Adrenal gland (tissue), 19 donors: ENCODE measurements around the gene MAP3K12. TPM values are rescaled to one million over a fixed set of nuclear protein-coding genes. Genes with fewer than 3 reads are reported as not detected.
"Not testable (repeated sequence)": the region's sequence is repeated elsewhere in the genome, so short reads cannot be mapped to it uniquely, and the experiment has no call there.

ENCODE experiments used
- DNase-seq, 7 donors: peaks; one replicate each; pipeline ENCODE4 v3.0.0-alpha.2; 2019 to 2020
- H3K27ac ChIP-seq, 5 donors: fragments of 200-600 bp; sonication (generic) in 4 of 5; 1 replicate in 3 of 5; 2 replicates in 2 of 5; pipeline versions ENCODE4 v1.5.1 to v1.8.0; 2016 to 2020; ENCODE audit warnings: mild to moderate bottlenecking in 1 of 5
- H3K27me3 ChIP-seq: fragments of 200-600 bp; 2 replicates; pipeline ENCODE4 v1.8.0; 2021
- H3K36me3 ChIP-seq, 2 donors: fragments of 200-600 bp; replicated peaks in 1 of 2; 1 replicate in 1 of 2; 2 replicates in 1 of 2; pipeline versions ENCODE4 v1.5.1 to v1.8.0; 2018 to 2022
- H3K4me1 ChIP-seq, 2 donors: fragments of 200-600 bp; replicated peaks in 1 of 2; 1 replicate in 1 of 2; 2 replicates in 1 of 2; pipeline versions ENCODE4 v1.5.1 to v1.8.0; 2018 to 2021
- H3K4me3 ChIP-seq, 4 donors: fragments of 200-600 bp; sonication (generic) in 3 of 4; one replicate each; pipeline ENCODE4 v1.5.1; 2016 to 2018
- H3K9me3 ChIP-seq, 3 donors: fragments of 200-600 bp; sonication (generic) in 1 of 3; replicated peaks in 1 of 3; 1 replicate in 2 of 3; 2 replicates in 1 of 3; pipeline versions ENCODE4 v1.5.1 to v1.8.0; 2016 to 2021
- CTCF ChIP-seq, 6 experiments: fragments of 450-650 bp in 4 of 6; fragments of 200-600 bp in 2 of 6; sonication (generic) in 1 of 6; IDR thresholded peaks; 1 replicate in 5 of 6; 2 replicates in 1 of 6; pipeline versions ENCODE4 v1.5.1 to v1.8.0; 2016 to 2021; ENCODE audit warnings: antibody characterized with exemption in 6 of 6, mild to moderate bottlenecking in 2 of 6, moderate library complexity in 1 of 6
- POLR2A ChIP-seq, 2 donors: fragments of 450-650 bp; IDR thresholded peaks; one replicate each; pipeline ENCODE4 v1.6.1; 2017; ENCODE audit warnings: antibody characterized with exemption in 2 of 2, mild to moderate bottlenecking in 2 of 2, moderate library complexity in 1 of 2
- WGBS, 4 donors: extraction: QIAGEN DNeasy Blood & Tissue Kit in 2 of 4; methylation state at CpG; one replicate each; pipeline versions ENCODE4 v1.1.5 to v1.1.7; 2013 to 2017; 5-methylcytosine and 5-hydroxymethylcytosine counted together
- intact Hi-C, 2 donors: fragments of 100-400 bp; cut with DNase I; formaldehyde crosslinking; loops; one replicate each; pipeline versions ENCODE4 v1.14.1 to v1.15.0; 2022 to 2023
- long read RNA-seq, 10 donors: library from polyadenylated mRNA in 3 of 10; unstranded in 2 of 10; stranded (forward) in 1 of 10; transcript quantifications; one replicate each; pipeline ENCODE4 v2.0.0 and lab custom pipeline, GENCODE V29; 2021 to 2026
- polyA plus RNA-seq, 3 donors: library from polyadenylated mRNA; stranded (reverse); fragments of 200-250 nt in 2 of 3; fragments of 350-450 nt in 1 of 3; fragmentation: Illumina TruSeq in 1 of 3; extraction: RNeasy Lipid Tissue Mini Kit (QIAGEN cat#74804) in 1 of 3; gene quantifications; one replicate each; pipeline ENCODE4 v1.2.3, GENCODE V29; 2013 to 2014
- total RNA-seq, 9 donors: library from RNA; depleted of rRNA in 4 of 9; stranded (reverse); fragments of >200 nt in 4 of 9; fragments of 120-200 nt in 1 of 9; fragmentation: NEBNext Ultra II Directional in 1 of 9; extraction: Animal tissue kit (Norgen Biotek cat#: 25700) in 1 of 9; gene quantifications; one replicate each; pipeline versions ENCODE4 v1.1.0 to v1.2.4, GENCODE V29; 2013 to 2023
- donor health status: healthy with polysubstance abuse.
- donor health status: Bipolar disorder and iron deficiency.
- donor health status: DM: yes; HTN: yes; CAD: no.
- donor health status: DM: no; HTN: no; CAD: no.
- donor health status: DM: no; HTN: no; CAD: no.
- donor health status: DM: yes; HTN: yes; CAD: no.

Gene MAP3K12
- total RNA-seq (10 to 100 TPM in 7 of 9 donors, 1 to 10 TPM in 2; 7.5 to 25.4 (median 14.3) TPM), polyA plus RNA-seq (10 to 100 TPM in 2 of 3 donors, 1 to 10 TPM in 1; 6.9 to 85.1 (median 69.8) TPM)
- long read RNA-seq, donor 1, result 0 reads
- long read RNA-seq, donor 2, partial matches to known transcripts, result 0 of 1 reads
- long read RNA-seq, donor 2, other reads (novel, unspliced or antisense), result 0 of 1 reads
- long read RNA-seq, donor 3, partial matches to known transcripts, result 5 of 6 reads
- long read RNA-seq, donor 3, other reads (novel, unspliced or antisense), result 0 of 6 reads
- long read RNA-seq, donor 4, partial matches to known transcripts, result 0 of 10 reads
- long read RNA-seq, donor 4, other reads (novel, unspliced or antisense), result 10 of 10 reads
- long read RNA-seq, donor 5, full-length matches to known transcripts, result 4 of 31 reads
- long read RNA-seq, donor 5, partial matches to known transcripts, result 6 of 31 reads
- long read RNA-seq, donor 5, other reads (novel, unspliced or antisense), result 21 of 31 reads
- long read RNA-seq, donor 6, full-length matches to known transcripts, result 1 of 18 reads
- long read RNA-seq, donor 6, partial matches to known transcripts, result 1 of 18 reads
- long read RNA-seq, donor 6, other reads (novel, unspliced or antisense), result 16 of 18 reads
- long read RNA-seq, donor 7, result 0 reads
- long read RNA-seq, donor 8, result 0 reads
- long read RNA-seq, donor 9, partial matches to known transcripts, result 11 of 11 reads
- long read RNA-seq, donor 9, other reads (novel, unspliced or antisense), result 0 of 11 reads
- long read RNA-seq, donor 10, result 0 reads

GRCh38 chr12:53499266-53500141 lies at the start of gene MAP3K12:
Gene MAP3K12, minus strand, starts transcription at chr12:53499458. Its CDS starts 12,067 bp downstream, at chr12:53487391.
- 0 to 2% (median 1%) methylated on average over 16 to 51 of the region's 51 CpGs for WGBS, 4 donors
- H3K27me3 ChIP-seq, result no peaks in the 10 kb centered on the region
- H3K9me3 ChIP-seq, result no peaks in the 10 kb centered on the region
- peak within 1 kb of the TSS in 3 of 4 donors; percentile 46 to 57 (median 50) for H3K4me3 ChIP-seq
- peak; percentile 70 to 83 (median 73) for DNase-seq
- peaks cover 0 to 2% of the 10 kb centered on the region in 2 donors for H3K36me3 ChIP-seq
- intact Hi-C loops, result loop anchor here (5.0 to 10.0 kb wide), 2 partner anchors 47 to 175 kb away; partner anchors contain the start of genes AAAS (in 1 of the 2) and PCBP2 (in 1 of the 2)
- peaks cover 22 to 36% of the 10 kb centered on the region in 2 donors for H3K4me1 ChIP-seq
- peak within 1 kb of the TSS; percentile 92 to 100 (median 99) for H3K27ac ChIP-seq
- TF ChIP-seq CTCF (IDR thresholded peaks at IDR 0.05) (peak in 1 of 6 experiments; percentile 3), POLR2A (IDR thresholded peaks at IDR 0.05) (no peak)

- H3K4me1 ChIP-seq, DNase-seq, H3K4me3 ChIP-seq, H3K9me3 ChIP-seq, H3K27ac ChIP-seq, H3K27me3 ChIP-seq: not testable (repeated sequence)
- WGBS, 4 donors, result 96 to 98% (median 97%) methylated on average over 6 of the region's 6 CpGs
- peaks cover 0 to 32% of the 10 kb centered on the region in 2 donors for H3K36me3 ChIP-seq
- intact Hi-C loops, result loop anchor here (5.0 to 10.0 kb wide), 2 partner anchors 129 to 196 kb away; partner anchors contain the start of gene ATP5MC2 (in 1 of the 2)
These were observed 49.1 kb upstream of the MAP3K12 start for GRCh38 chr12:53548354-53548753.

GRCh38 chr12:53543539-53543938 lies 44.3 kb upstream of the MAP3K12 start:
- intact Hi-C loops, result loop anchor here in 1 of 2 donors (5.0 to 10.0 kb wide), 2 partner anchors 134 to 201 kb away; partner anchors contain the start of gene ATP5MC2
- H3K4me1 ChIP-seq, result peaks cover 7 to 18% of the 10 kb centered on the region in 2 donors
- 18 to 27% (median 20%) methylated on average over 5 of the region's 5 CpGs for WGBS, 4 donors
- peaks cover 0 to 23% of the 10 kb centered on the region in 2 donors for H3K36me3 ChIP-seq
- TF ChIP-seq CTCF (IDR thresholded peaks at IDR 0.05) (peak; percentile 69 to 99 (median 92)), POLR2A (IDR thresholded peaks at IDR 0.05) (no peak)
- no peaks in the 10 kb centered on the region for H3K27me3 ChIP-seq
- peak; percentile 45 to 87 (median 73) for DNase-seq
- H3K27ac ChIP-seq, result peak overlapping the region in 3 of 5 donors; percentile 7 to 53 (median 51)
- H3K9me3 ChIP-seq, result no peaks in the 10 kb centered on the region
- no peak overlapping the region for H3K4me3 ChIP-seq

- H3K4me3 ChIP-seq, result no peak overlapping the region
- H3K27ac ChIP-seq, result peak overlapping the region in 2 of 5 donors; percentile 81 to 85
- DNase-seq, result no peak
- intact Hi-C loops, result no loop called here
- WGBS, 4 donors, result 94 to 100% (median 98%) methylated on average over 3 of the region's 3 CpGs
- no peaks in the 10 kb centered on the region for H3K9me3 ChIP-seq
- H3K4me1 ChIP-seq, result peaks cover 12 to 30% of the 10 kb centered on the region in 2 donors
- TF ChIP-seq CTCF (IDR thresholded peaks at IDR 0.05) (no peak), POLR2A (IDR thresholded peaks at IDR 0.05) (no peak)
- H3K36me3 ChIP-seq, result peaks cover 0 to 44% of the 10 kb centered on the region in 2 donors
- H3K27me3 ChIP-seq, result no peaks in the 10 kb centered on the region
These were observed 40.3 kb upstream of the MAP3K12 start for GRCh38 chr12:53539526-53539925.
